ENCODE results near the gene ARMH3. TPM values are rescaled to one million over a fixed set of nuclear protein-coding genes. Genes with fewer than 3 reads are reported as not detected.
A peak's percentile ranks its signal among the peaks of the same experiment; 100 is the strongest.

Gene ARMH3
- total RNA-seq, 1 donor = 12.4 TPM

GRCh38 chr10:101875068-101875688 is 180.8 kb downstream of the ARMH3 start:
- peak in 1 of 3 donors; percentile 38 for DNase-seq (ENCODE audit: low read depth in 2 of 3, low spot score in 2 of 3)

GRCh38 chr10:101874252-101874651 is 181.7 kb downstream of the ARMH3 start:
- no peak for DNase-seq (ENCODE audit: low read depth in 2 of 3, low spot score in 2 of 3)

- no peak for DNase-seq (ENCODE audit: low read depth in 2 of 3, low spot score in 2 of 3)
Measured at GRCh38 chr10:101867931-101868330, 188.0 kb downstream of the ARMH3 start.

GRCh38 chr10:101859530-101859929 is 196.4 kb downstream of the ARMH3 start:
- no peak for DNase-seq (ENCODE audit: low read depth in 2 of 3, low spot score in 2 of 3)

- DNase-seq (ENCODE audit: low read depth in 2 of 3, low spot score in 2 of 3) = no peak
Measured at GRCh38 chr10:101858723-101859500, 197.1 kb downstream of the ARMH3 start.

GRCh38 chr10:101857802-101858476 is 198.0 kb downstream of the ARMH3 start:
- no peak for DNase-seq (ENCODE audit: low read depth in 2 of 3, low spot score in 2 of 3)

GRCh38 chr10:101856626-101857025 is 199.3 kb downstream of the ARMH3 start:
- no peak for DNase-seq (ENCODE audit: low read depth in 2 of 3, low spot score in 2 of 3)

- no peak for DNase-seq (ENCODE audit: low read depth in 2 of 3, low spot score in 2 of 3)
Measured at GRCh38 chr10:101851411-101852116, 204.4 kb downstream of the ARMH3 start.

- no peak for DNase-seq (ENCODE audit: low read depth in 2 of 3, low spot score in 2 of 3)
Measured at GRCh38 chr10:101850749-101851148, 205.2 kb downstream of the ARMH3 start.

- DNase-seq (ENCODE audit: low read depth in 2 of 3, low spot score in 2 of 3) = no peak
Measured at GRCh38 chr10:101848894-101849351, 207.1 kb downstream of the ARMH3 start.

- no peak for DNase-seq (ENCODE audit: low read depth in 2 of 3, low spot score in 2 of 3)
Measured at GRCh38 chr10:101848408-101848807, 207.6 kb downstream of the ARMH3 start.

- DNase-seq (ENCODE audit: low read depth in 2 of 3, low spot score in 2 of 3) = no peak
Measured at GRCh38 chr10:101845893-101846292, 210.1 kb downstream of the ARMH3 start.

- DNase-seq (ENCODE audit: low read depth in 2 of 3, low spot score in 2 of 3) = peak in 2 of 3 donors; percentile 72 to 73
Measured at GRCh38 chr10:101843032-101844021, 212.6 kb downstream of the ARMH3 start, which contains the start of gene KCNIP2. KCNIP2 (minus strand) TSS chr10:101843800; CDS start chr10:101843568, 232 bp downstream.

GRCh38 chr10:101841826-101842225 is 214.1 kb downstream of the ARMH3 start:
- DNase-seq (ENCODE audit: low read depth in 2 of 3, low spot score in 2 of 3) = no peak

- DNase-seq (ENCODE audit: low read depth in 2 of 3, low spot score in 2 of 3) = peak; percentile 49 to 86 (median 81)
Measured at GRCh38 chr10:101840741-101841453, 215.1 kb downstream of the ARMH3 start.

- DNase-seq (ENCODE audit: low read depth in 2 of 3, low spot score in 2 of 3) = no peak
Measured at GRCh38 chr10:101840102-101840684, 215.8 kb downstream of the ARMH3 start.

GRCh38 chr10:101839416-101840063 is 216.4 kb downstream of the ARMH3 start:
- peak in 2 of 3 donors; percentile 40 to 50 for DNase-seq (ENCODE audit: low read depth in 2 of 3, low spot score in 2 of 3)

- DNase-seq (ENCODE audit: low read depth in 2 of 3, low spot score in 2 of 3) = no peak
Measured at GRCh38 chr10:101839002-101839401, 217.0 kb downstream of the ARMH3 start.

Measured in hematopoietic multipotent progenitor cell (in vitro differentiated cells).